Left ventricle myocardium inferior (tissue), 1 donor: Measurements from ENCODE around the gene DRC7. TPM values are rescaled to one million over a fixed set of nuclear protein-coding genes. Genes with fewer than 3 reads are reported as not detected.

Source experiments
- DNase-seq: peaks from one replicate; pipeline ENCODE4 v3.0.0-alpha.2; 2020
- H3K27ac ChIP-seq: fragments of 200-600 bp; replicated peaks from 2 replicates; pipeline ENCODE4 v1.8.0; 2021
- H3K27me3 ChIP-seq: fragments of 200-600 bp; 2 replicates; pipeline ENCODE4 v1.8.0; 2021; ENCODE audit warnings: low read depth
- H3K36me3 ChIP-seq: fragments of 200-600 bp; 2 replicates; pipeline ENCODE4 v1.8.0; 2021
- H3K4me1 ChIP-seq: fragments of 200-600 bp; 2 replicates; pipeline ENCODE4 v1.8.0; 2021
- H3K4me3 ChIP-seq: fragments of 200-600 bp; 2 replicates; pipeline ENCODE4 v1.8.0; 2021; ENCODE audit warnings: mild to moderate bottlenecking, moderate library complexity
- H3K9me3 ChIP-seq: fragments of 200-600 bp; replicated peaks from 2 replicates; pipeline ENCODE4 v1.8.0; 2021
- CTCF ChIP-seq: fragments of 200-600 bp; IDR thresholded peaks from 2 replicates; pipeline ENCODE4 v1.8.0; 2021; ENCODE audit warnings: antibody characterized with exemption, mild to moderate bottlenecking, borderline replicate concordance
- intact Hi-C: fragments of 100-400 bp; cut with micrococcal nuclease; formaldehyde crosslinking; loops from one replicate; pipeline ENCODE4 v1.11.0; 2022
- total RNA-seq: library from RNA; stranded (reverse); fragmentation: NEBNext Ultra II Directional; extraction: Animal tissue kit (Norgen Biotek cat#: 25700); gene quantifications from one replicate; pipeline ENCODE4 v1.2.1, GENCODE V29; 2021
- donor health status: DM: no; HTN: yes; CAD: no; lungs with severe emphysema.

Gene DRC7
- total RNA-seq, 1 donor from 2014 or later: not detected

- no peak for DNase-seq
- Histone ChIP-seq H3K27ac (no peak overlapping the region), H3K9me3 (no peaks in the 10 kb centered on the region), H3K36me3 (peaks cover 10% of the 10 kb centered on the region), H3K4me1 (no peaks in the 10 kb centered on the region), H3K4me3 (no peak overlapping the region), H3K27me3 (peaks cover 13% of the 10 kb centered on the region)
- intact Hi-C loops: no loop called here
- TF ChIP-seq CTCF: no peak
Measured at GRCh38 chr16:57666353-57667047, 28.1 kb upstream of the DRC7 start.

- no peak overlapping the region for H3K27ac ChIP-seq
- H3K27me3 ChIP-seq: peaks cover 13% of the 10 kb centered on the region
- H3K4me3 ChIP-seq: no peak overlapping the region
- no peak for TF ChIP-seq CTCF
- intact Hi-C loops: no loop called here
- H3K9me3 ChIP-seq: no peaks in the 10 kb centered on the region
- no peaks in the 10 kb centered on the region for H3K4me1 ChIP-seq
- H3K36me3 ChIP-seq: peaks cover 5% of the 10 kb centered on the region
- DNase-seq: no peak
Measured at GRCh38 chr16:57667048-57667525, 27.5 kb upstream of the DRC7 start.

GRCh38 chr16:57667526-57668262 is 26.9 kb upstream of the DRC7 start:
- Histone ChIP-seq H3K27me3 (peaks cover 15% of the 10 kb centered on the region), H3K4me3 (no peak overlapping the region), H3K4me1 (no peaks in the 10 kb centered on the region), H3K9me3 (no peaks in the 10 kb centered on the region), H3K36me3 (no peaks in the 10 kb centered on the region), H3K27ac (no peak overlapping the region)
- peak; percentile 25 for TF ChIP-seq CTCF
- DNase-seq: peak; percentile 34
- intact Hi-C loops: no loop called here

- no peaks in the 10 kb centered on the region for H3K4me1 ChIP-seq
- H3K4me3 ChIP-seq: no peak within 1 kb of the TSS
- intact Hi-C loops: no loop called here
- H3K36me3 ChIP-seq: no peaks in the 10 kb centered on the region
- TF ChIP-seq CTCF: no peak
- no peak within 1 kb of the TSS for H3K27ac ChIP-seq
- H3K27me3 ChIP-seq: peaks cover 20% of the 10 kb centered on the region
- no peak for DNase-seq
- no peaks in the 10 kb centered on the region for H3K9me3 ChIP-seq
Measured at GRCh38 chr16:57668263-57668571, 26.4 kb upstream of the DRC7 start, which contains the start of gene ADGRG3. Gene ADGRG3, plus strand, starts transcription at chr16:57668306. Its CDS starts 42 bp downstream, at chr16:57668348.

GRCh38 chr16:57668630-57669475 is 25.8 kb upstream of the DRC7 start:
- no peak for TF ChIP-seq CTCF
- DNase-seq: no peak
- intact Hi-C loops: no loop called here
- Histone ChIP-seq H3K9me3 (no peaks in the 10 kb centered on the region), H3K27me3 (peaks cover 22% of the 10 kb centered on the region), H3K36me3 (no peaks in the 10 kb centered on the region), H3K27ac (no peak overlapping the region), H3K4me3 (no peak overlapping the region), H3K4me1 (no peaks in the 10 kb centered on the region)
